ENCODE data around the gene SOX8. TPM values are rescaled to one million over a fixed set of nuclear protein-coding genes. Genes with fewer than 3 reads are reported as not detected.

The SOX8 gene
- total RNA-seq, 1 experiment from 2014 or later = not detected

DNA sequence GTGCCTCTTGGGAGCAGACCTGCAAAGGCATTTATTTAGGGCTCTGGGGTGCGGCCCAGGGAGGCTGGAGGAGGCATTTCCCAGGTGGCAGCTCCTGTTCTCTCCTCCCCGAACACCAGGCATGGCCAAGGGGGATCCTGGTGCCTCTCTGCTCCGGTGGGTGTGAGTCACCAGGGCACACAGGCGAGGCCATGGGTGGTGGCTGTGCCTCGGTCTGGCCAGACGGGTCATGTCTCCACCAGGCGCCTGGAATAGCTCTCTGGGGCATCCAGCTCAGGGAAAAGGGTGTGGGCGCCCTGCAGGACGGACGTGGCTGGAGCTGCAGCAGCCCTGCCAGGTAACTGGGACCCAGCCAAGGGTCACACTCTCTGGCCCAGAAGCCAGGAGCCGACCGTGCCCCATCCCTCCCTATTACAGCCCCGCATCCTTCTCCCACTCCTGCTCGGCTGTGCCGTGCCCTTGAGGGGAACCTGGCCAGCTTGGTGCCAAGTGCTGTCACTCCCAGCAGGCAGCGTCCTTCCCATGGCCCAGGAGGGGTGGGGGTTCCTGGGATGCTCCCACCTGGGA lies 25.8 kb downstream of the SOX8 start:
- ChIA-PET CTCF (interaction anchor here (0.6 kb wide), 1 partner anchor 11 kb away, joined by 3 read pairs; no protein-coding TSS in a partner anchor), POLR2A (ENCODE audit: unreplicated experiment) (interaction anchor here (0.6 kb wide), 1 partner anchor 13 kb away, joined by 3 read pairs; no protein-coding TSS in a partner anchor)
- H3K9me3 ChIP-seq (ENCODE audit: insufficient read depth, low read depth) = no peaks in the 10 kb centered on the region

DNA sequence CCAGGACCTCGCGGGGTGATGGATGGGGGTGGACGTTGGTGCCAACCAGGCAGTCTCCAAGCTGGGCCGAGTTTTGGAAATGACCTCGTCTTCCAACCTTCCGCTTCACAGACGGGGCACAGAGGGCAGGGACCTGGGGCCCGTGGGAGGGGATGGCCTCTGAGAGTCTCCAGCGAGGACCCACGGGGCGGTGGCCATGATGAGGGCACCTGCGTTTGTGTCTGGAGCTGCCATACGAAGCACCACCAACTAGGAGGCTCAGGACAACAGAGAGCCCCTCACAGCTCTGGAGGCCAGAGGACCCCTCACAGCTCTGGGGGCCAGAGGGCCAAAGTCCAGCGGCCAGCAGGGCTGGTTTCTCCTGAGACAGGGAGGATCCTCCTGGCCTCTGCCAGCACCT lies 26.5 kb downstream of the SOX8 start:
- Histone ChIP-seq H3K27ac (no peak overlapping the region), H3K36me3 (ENCODE audit: low read depth) (no peaks in the 10 kb centered on the region), H3K9me2 (ENCODE audit: insufficient read depth) (no peaks in the 10 kb centered on the region), H3K9me3 (ENCODE audit: insufficient read depth, low read depth) (no peaks in the 10 kb centered on the region), H3K79me2 (ENCODE audit: low read depth) (no peaks in the 10 kb centered on the region), H4K20me1 (ENCODE audit: insufficient read depth) (no peaks in the 10 kb centered on the region), H3F3A (ENCODE audit: insufficient read depth, low read depth) (peaks cover 20% of the 10 kb centered on the region; the same call in 1 of the 2 replicates), H3K27me3 (ENCODE audit: insufficient read depth, low read depth) (peaks cover 42% of the 10 kb centered on the region), H3K4me1 (replicated peaks; ENCODE audit: insufficient read depth) (peaks cover 22% of the 10 kb centered on the region), H3K4me3 (no peak overlapping the region), H2AFZ (no peak overlapping the region), H3K4me2 (peak overlapping the region; percentile 35; the same call in 1 of the 2 replicates)
- TF ChIP-seq EZH2 (IDR thresholded peaks at IDR 0.05; ENCODE audit: low read depth) = no peak
- TF ChIP-seq, protein P1, sequence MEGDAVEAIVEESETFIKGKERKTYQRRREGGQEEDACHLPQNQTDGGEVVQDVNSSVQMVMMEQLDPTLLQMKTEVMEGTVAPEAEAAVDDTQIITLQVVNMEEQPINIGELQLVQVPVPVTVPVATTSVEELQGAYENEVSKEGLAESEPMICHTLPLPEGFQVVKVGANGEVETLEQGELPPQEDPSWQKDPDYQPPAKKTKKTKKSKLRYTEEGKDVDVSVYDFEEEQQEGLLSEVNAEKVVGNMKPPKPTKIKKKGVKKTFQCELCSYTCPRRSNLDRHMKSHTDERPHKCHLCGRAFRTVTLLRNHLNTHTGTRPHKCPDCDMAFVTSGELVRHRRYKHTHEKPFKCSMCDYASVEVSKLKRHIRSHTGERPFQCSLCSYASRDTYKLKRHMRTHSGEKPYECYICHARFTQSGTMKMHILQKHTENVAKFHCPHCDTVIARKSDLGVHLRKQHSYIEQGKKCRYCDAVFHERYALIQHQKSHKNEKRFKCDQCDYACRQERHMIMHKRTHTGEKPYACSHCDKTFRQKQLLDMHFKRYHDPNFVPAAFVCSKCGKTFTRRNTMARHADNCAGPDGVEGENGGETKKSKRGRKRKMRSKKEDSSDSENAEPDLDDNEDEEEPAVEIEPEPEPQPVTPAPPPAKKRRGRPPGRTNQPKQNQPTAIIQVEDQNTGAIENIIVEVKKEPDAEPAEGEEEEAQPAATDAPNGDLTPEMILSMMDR (conservative IDR thresholded peaks at IDR 0.05) = no peak
- POLR2A ChIA-PET (ENCODE audit: unreplicated experiment) = no interaction called here
- no TSS peak for BruUV-seq (replicated peaks)
- intact Hi-C loops (cut with micrococcal nuclease; ENCODE audit: unreplicated experiment) = no loop called here
- no peak for DNase-seq
- CTCF ChIA-PET = no interaction called here

More for the DNA sequence above, 25.8 kb downstream of the SOX8 start:
- no peak for TF ChIP-seq EZH2 (IDR thresholded peaks at IDR 0.05; ENCODE audit: low read depth)
- intact Hi-C loops (cut with micrococcal nuclease; ENCODE audit: unreplicated experiment) = no loop called here
- H2AFZ ChIP-seq = no peak overlapping the region
- peaks cover 20% of the 10 kb centered on the region; the same call in 1 of the 2 replicates for H3F3A ChIP-seq (ENCODE audit: insufficient read depth, low read depth)
- DNase-seq = peak; percentile 67 to 90
- H3K4me3 ChIP-seq = no peak overlapping the region
- H3K4me2 ChIP-seq = peak overlapping the region; percentile 35; the same call in 1 of the 2 replicates
- peaks cover 35% of the 10 kb centered on the region for H3K27me3 ChIP-seq (ENCODE audit: insufficient read depth, low read depth)
- H3K79me2 ChIP-seq (ENCODE audit: low read depth) = no peaks in the 10 kb centered on the region
- BruUV-seq (replicated peaks) = no TSS peak
- H4K20me1 ChIP-seq (ENCODE audit: insufficient read depth) = no peaks in the 10 kb centered on the region
- H3K9me2 ChIP-seq (ENCODE audit: insufficient read depth) = no peaks in the 10 kb centered on the region
- peaks cover 28% of the 10 kb centered on the region for H3K4me1 ChIP-seq (replicated peaks; ENCODE audit: insufficient read depth)
- no peak overlapping the region for H3K27ac ChIP-seq
- H3K36me3 ChIP-seq (ENCODE audit: low read depth) = no peaks in the 10 kb centered on the region

DNA sequence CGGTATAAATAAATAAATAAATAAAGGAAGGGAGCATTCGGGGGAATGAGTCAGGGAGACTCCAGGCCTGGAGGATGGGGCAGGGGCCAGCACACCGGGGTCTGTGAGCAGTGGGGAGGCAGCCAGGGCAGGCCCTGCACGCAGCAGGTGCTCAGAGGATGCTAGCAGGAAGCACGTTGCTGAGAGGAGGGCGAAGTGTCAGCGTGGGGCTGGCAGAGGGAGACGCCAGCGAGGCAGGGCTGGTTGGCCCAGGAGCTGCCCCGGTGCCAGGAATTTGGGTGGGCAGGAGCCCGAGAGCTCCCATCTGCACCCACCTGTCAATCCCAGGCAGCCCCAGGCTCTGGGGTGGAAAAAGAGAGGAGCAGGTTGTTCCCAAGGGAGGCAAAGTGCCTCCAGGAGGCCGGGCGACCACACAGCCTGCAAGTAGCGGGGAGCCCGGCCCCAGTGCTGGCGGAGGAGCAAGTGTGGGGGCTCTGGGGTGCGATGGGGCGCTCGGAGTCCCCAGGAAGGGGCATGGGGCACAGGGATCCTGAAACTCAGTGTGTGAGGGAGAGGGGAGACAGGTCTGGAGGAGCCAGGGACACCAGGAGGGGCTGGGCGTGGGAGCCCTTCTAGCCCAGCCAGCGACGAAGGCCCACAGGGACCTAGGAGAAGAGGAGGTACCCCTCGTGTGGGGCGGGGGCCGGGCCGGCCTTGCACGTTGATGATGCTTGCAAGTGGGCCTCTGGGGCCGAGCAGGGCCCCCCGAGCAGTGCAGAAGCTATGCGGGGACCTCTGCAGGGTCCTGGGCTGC lies 28.0 kb downstream of the SOX8 start:
- intact Hi-C loops (cut with micrococcal nuclease; ENCODE audit: unreplicated experiment) = no loop called here
- CTCF ChIA-PET = no interaction called here
- H2AFZ ChIP-seq = no peak overlapping the region

More for the DNA sequence above, 28.0 kb downstream of the SOX8 start:
- no peaks in the 10 kb centered on the region for H3K79me2 ChIP-seq (ENCODE audit: low read depth)
- H4K20me1 ChIP-seq (ENCODE audit: insufficient read depth) = no peaks in the 10 kb centered on the region; the same call in 1 of the 2 replicates
- peaks cover 15% of the 10 kb centered on the region for H3K4me1 ChIP-seq (replicated peaks; ENCODE audit: insufficient read depth)
- H3K27me3 ChIP-seq (ENCODE audit: insufficient read depth, low read depth) = peaks cover 52% of the 10 kb centered on the region
- no peaks in the 10 kb centered on the region for H3K36me3 ChIP-seq (ENCODE audit: low read depth)
- H3K4me3 ChIP-seq = no peak overlapping the region
- no TSS peak for BruUV-seq (replicated peaks)
- POLR2A ChIA-PET (ENCODE audit: unreplicated experiment) = no interaction called here
- H3K9me2 ChIP-seq (ENCODE audit: insufficient read depth) = no peaks in the 10 kb centered on the region
- no peak for DNase-seq
- TF ChIP-seq EZH2 (IDR thresholded peaks at IDR 0.05; ENCODE audit: low read depth) = no peak
- TF ChIP-seq, protein P1 (conservative IDR thresholded peaks at IDR 0.05) = no peak
- H3K27ac ChIP-seq = no peak overlapping the region
- peaks cover 20% of the 10 kb centered on the region; the same call in 1 of the 2 replicates for H3F3A ChIP-seq (ENCODE audit: insufficient read depth, low read depth)
- no peak overlapping the region for H3K4me2 ChIP-seq
- H3K9me3 ChIP-seq (ENCODE audit: insufficient read depth, low read depth) = no peaks in the 10 kb centered on the region

All from PC-9 (cell line).